Fibroblast of villous mesenchyme (primary cell): ENCODE measurements around the gene KCNT1. TPM values are rescaled to one million over a fixed set of nuclear protein-coding genes. Genes with fewer than 3 reads are reported as not detected.

Experiments used
- DNase-seq: peaks from one replicate; pipeline ENCODE4 v3.0.0-alpha.2; 2010; ENCODE audit warnings: low read depth
- H3K4me3 ChIP-seq: 2 replicates; pipeline ENCODE4 v1.5.1; 2011; ENCODE audit warnings: low read depth, mild to moderate bottlenecking, low read length
- CTCF ChIP-seq: IDR thresholded peaks from 2 replicates; pipeline ENCODE4 v1.5.1; 2012; ENCODE audit warnings: low read depth, mild to moderate bottlenecking, low read length; ENCODE audit not compliant: insufficient read depth
- total RNA-seq: library from RNA; depleted of rRNA; stranded (reverse); fragments of >200 nt; gene quantifications from 2 replicates; pipeline ENCODE4 v1.2.3, GENCODE V29; 2012

KCNT1 gene
- total RNA-seq, 1 donor, result not detected

- H3K4me3 ChIP-seq, result no peak overlapping the region
- DNase-seq, result no peak
- no peak for TF ChIP-seq CTCF
These were observed 78.6 kb downstream of the KCNT1 start for GRCh38 chr9:135780626-135781025.

- TF ChIP-seq CTCF, result no peak
- DNase-seq, result no peak
- no peak overlapping the region for H3K4me3 ChIP-seq
These were observed 81.0 kb downstream of the KCNT1 start for GRCh38 chr9:135782946-135783345.

GRCh38 chr9:135783540-135784245 is 81.7 kb downstream of the KCNT1 start:
- DNase-seq, result no peak
- TF ChIP-seq CTCF, result no peak
- H3K4me3 ChIP-seq, result no peak overlapping the region

- no peak for TF ChIP-seq CTCF
- no peak for DNase-seq
- no peak overlapping the region for H3K4me3 ChIP-seq
These were observed 83.1 kb downstream of the KCNT1 start for GRCh38 chr9:135785013-135785575.

GRCh38 chr9:135786146-135786690 is 84.2 kb downstream of the KCNT1 start:
- no peak overlapping the region for H3K4me3 ChIP-seq
- no peak for TF ChIP-seq CTCF
- no peak for DNase-seq

GRCh38 chr9:135787317-135787716 is 85.3 kb downstream of the KCNT1 start:
- no peak overlapping the region for H3K4me3 ChIP-seq
- TF ChIP-seq CTCF, result no peak
- DNase-seq, result no peak
